GM12878 (cell line): ENCODE data around the gene PTX4. TPM values are rescaled to one million over a fixed set of nuclear protein-coding genes. Genes with fewer than 3 reads are reported as not detected.

Experiments used
- CEBPB ChIP-seq, 2 experiments: fragments of 150-350 bp in 1 of 2; IDR thresholded peaks; 2 replicates each; pipeline ENCODE4 v1.6.1; 2012 to 2014; ENCODE audit warnings: low read depth in 2 of 2, low read length in 2 of 2, borderline replicate concordance in 1 of 2, inconsistent platforms in 1 of 2
- CHD4 ChIP-seq: fragments of 200-600 bp; sonication (generic); IDR thresholded peaks from 2 replicates; pipeline ENCODE4 v1.6.1; 2016; ENCODE audit warnings: mild to moderate bottlenecking
- CREM ChIP-seq: IDR thresholded peaks from 2 replicates; pipeline ENCODE4 v1.6.1; 2014; ENCODE audit warnings: antibody characterized with exemption, low read depth
- GABPA ChIP-seq: IDR thresholded peaks from 2 replicates; pipeline ENCODE4 v1.6.1; 2014; ENCODE audit warnings: antibody characterized with exemption, low read depth, mild to moderate bottlenecking, inconsistent platforms
- HCFC1 ChIP-seq: fragments of 150-350 bp; IDR thresholded peaks from 2 replicates; pipeline ENCODE4 v1.6.1; 2014; ENCODE audit warnings: low read length
- NBN ChIP-seq: fragments of 450-650 bp; IDR thresholded peaks from 2 replicates; pipeline ENCODE4 v1.6.1; 2016
- NR2C2 ChIP-seq: IDR thresholded peaks from 2 replicates; pipeline ENCODE4 v1.6.1; 2011; ENCODE audit warnings: borderline replicate concordance, low read depth; ENCODE audit not compliant: control insufficient read depth, insufficient read length
- SRF ChIP-seq, 2 experiments: IDR thresholded peaks; 2 replicates each; pipeline ENCODE4 v1.6.1; 2011; ENCODE audit warnings: low read depth in 2 of 2, low read length in 2 of 2, mild to moderate bottlenecking in 1 of 2, moderate library complexity in 1 of 2
- SUZ12 ChIP-seq: fragments of 200-600 bp; sonication (generic); IDR thresholded peaks from one replicate; pipeline ENCODE4 v1.6.1; 2018; ENCODE audit warnings: antibody characterized with exemption, mild to moderate bottlenecking; ENCODE audit not compliant: unreplicated experiment
- TCF12 ChIP-seq: IDR thresholded peaks from 2 replicates; pipeline ENCODE4 v1.6.1; 2011; ENCODE audit warnings: low read depth, mild to moderate bottlenecking, low read length
- polyA plus RNA-seq, 11 experiments: library from polyadenylated mRNA; depleted of rRNA in 4 of 11; unstranded in 6 of 11; stranded (reverse) in 5 of 11; fragments of >200 nt; fragmentation: Nextera tagmentation in 4 of 11; fragmentation: Illumina TruSeq in 1 of 11; extraction: Ambion mirVana in 4 of 11; extraction: Trizol in 1 of 11; gene quantifications; 1 replicate in 1 of 11; 2 replicates in 10 of 11; pipeline versions ENCODE4 v1.2.1 to v1.2.3, GENCODE V29; 2011 to 2016; ENCODE audit warnings: inconsistent platforms in 2 of 11, missing spikeins in 2 of 11, low read depth in 1 of 11
- total RNA-seq, 4 experiments: library from RNA; depleted of rRNA in 3 of 4; stranded (reverse); fragments of >200 nt in 3 of 4; fragmentation: Illumina TruSeq in 1 of 4; extraction: Trizol in 1 of 4; gene quantifications; 2 replicates each; pipeline versions ENCODE4 v1.2.1 to v1.2.3, GENCODE V29; 2013 to 2021
- TF ChIP-seq, protein P1 (sequence below): IDR thresholded peaks from 2 replicates; pipeline ENCODE4 v1.6.1; 2012; ENCODE audit warnings: improper control_type of control experiment, low read depth, low read length; ENCODE audit not compliant: insufficient replicate concordance
- TF ChIP-seq, protein P2 (sequence below): fragments of 450-650 bp; IDR thresholded peaks from 2 replicates; pipeline ENCODE4 v1.6.1; 2018; ENCODE audit warnings: borderline replicate concordance, mild to moderate bottlenecking; ENCODE audit not compliant: partially characterized antibody
- TF ChIP-seq, protein P3 (sequence below): fragments of 450-650 bp; IDR thresholded peaks from 2 replicates; pipeline ENCODE4 v1.6.1; 2017; ENCODE audit warnings: low read depth, mild to moderate bottlenecking, moderate library complexity
- TF ChIP-seq, protein P4 (sequence below): IDR thresholded peaks from 2 replicates; pipeline ENCODE4 v1.6.1; 2012; ENCODE audit warnings: low read depth, low read length, improper control_type of control experiment
- TF ChIP-seq, protein P5 (sequence below): fragments of 450-650 bp; formaldehyde crosslinking; IDR thresholded peaks from 2 replicates; pipeline ENCODE4 v1.4.0; 2022; ENCODE audit warnings: mild to moderate bottlenecking, moderate library complexity
- TF ChIP-seq, protein P6 (sequence below): IDR thresholded peaks from 2 replicates; pipeline ENCODE4 v1.6.1; 2011; ENCODE audit warnings: low read depth, low read length, improper control_type of control experiment, borderline replicate concordance

PTX4 gene
- total and polyA plus RNA-seq, 10 of the 15 experiments (the other 5 are each of a cell fraction or from before 2014, with no cell fraction given): not detected

DNA sequence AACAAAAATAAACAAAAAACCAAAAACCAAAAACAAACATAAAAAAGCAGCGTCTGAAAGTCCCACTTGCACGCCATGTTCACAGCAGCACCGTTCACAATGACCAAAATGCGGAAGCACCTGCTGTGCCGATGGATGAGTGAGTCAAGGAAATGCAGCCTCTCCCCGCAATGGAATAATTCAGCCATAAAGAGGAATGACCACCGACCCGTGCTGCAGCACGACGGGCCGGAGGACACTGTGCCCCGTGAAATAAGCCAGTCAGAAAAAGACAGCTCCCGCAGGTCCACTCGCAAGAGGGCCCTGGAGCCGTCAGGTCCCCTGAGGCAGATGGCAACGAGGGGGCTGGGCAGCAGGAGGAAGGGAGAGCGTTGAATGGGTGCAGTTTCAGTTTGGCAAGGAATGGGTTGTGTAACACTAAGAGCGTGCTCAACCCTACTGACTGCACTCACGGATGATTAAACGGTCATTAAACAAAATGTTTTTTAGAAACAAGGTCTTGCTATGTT, 19.0 kb downstream of the PTX4 start (continued):
- TF ChIP-seq, protein P1, sequence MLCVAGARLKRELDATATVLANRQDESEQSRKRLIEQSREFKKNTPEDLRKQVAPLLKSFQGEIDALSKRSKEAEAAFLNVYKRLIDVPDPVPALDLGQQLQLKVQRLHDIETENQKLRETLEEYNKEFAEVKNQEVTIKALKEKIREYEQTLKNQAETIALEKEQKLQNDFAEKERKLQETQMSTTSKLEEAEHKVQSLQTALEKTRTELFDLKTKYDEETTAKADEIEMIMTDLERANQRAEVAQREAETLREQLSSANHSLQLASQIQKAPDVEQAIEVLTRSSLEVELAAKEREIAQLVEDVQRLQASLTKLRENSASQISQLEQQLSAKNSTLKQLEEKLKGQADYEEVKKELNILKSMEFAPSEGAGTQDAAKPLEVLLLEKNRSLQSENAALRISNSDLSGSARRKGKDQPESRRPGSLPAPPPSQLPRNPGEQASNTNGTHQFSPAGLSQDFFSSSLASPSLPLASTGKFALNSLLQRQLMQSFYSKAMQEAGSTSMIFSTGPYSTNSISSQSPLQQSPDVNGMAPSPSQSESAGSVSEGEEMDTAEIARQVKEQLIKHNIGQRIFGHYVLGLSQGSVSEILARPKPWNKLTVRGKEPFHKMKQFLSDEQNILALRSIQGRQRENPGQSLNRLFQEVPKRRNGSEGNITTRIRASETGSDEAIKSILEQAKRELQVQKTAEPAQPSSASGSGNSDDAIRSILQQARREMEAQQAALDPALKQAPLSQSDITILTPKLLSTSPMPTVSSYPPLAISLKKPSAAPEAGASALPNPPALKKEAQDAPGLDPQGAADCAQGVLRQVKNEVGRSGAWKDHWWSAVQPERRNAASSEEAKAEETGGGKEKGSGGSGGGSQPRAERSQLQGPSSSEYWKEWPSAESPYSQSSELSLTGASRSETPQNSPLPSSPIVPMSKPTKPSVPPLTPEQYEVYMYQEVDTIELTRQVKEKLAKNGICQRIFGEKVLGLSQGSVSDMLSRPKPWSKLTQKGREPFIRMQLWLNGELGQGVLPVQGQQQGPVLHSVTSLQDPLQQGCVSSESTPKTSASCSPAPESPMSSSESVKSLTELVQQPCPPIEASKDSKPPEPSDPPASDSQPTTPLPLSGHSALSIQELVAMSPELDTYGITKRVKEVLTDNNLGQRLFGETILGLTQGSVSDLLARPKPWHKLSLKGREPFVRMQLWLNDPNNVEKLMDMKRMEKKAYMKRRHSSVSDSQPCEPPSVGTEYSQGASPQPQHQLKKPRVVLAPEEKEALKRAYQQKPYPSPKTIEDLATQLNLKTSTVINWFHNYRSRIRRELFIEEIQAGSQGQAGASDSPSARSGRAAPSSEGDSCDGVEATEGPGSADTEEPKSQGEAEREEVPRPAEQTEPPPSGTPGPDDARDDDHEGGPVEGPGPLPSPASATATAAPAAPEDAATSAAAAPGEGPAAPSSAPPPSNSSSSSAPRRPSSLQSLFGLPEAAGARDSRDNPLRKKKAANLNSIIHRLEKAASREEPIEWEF: no peak
- TF ChIP-seq, protein P2, sequence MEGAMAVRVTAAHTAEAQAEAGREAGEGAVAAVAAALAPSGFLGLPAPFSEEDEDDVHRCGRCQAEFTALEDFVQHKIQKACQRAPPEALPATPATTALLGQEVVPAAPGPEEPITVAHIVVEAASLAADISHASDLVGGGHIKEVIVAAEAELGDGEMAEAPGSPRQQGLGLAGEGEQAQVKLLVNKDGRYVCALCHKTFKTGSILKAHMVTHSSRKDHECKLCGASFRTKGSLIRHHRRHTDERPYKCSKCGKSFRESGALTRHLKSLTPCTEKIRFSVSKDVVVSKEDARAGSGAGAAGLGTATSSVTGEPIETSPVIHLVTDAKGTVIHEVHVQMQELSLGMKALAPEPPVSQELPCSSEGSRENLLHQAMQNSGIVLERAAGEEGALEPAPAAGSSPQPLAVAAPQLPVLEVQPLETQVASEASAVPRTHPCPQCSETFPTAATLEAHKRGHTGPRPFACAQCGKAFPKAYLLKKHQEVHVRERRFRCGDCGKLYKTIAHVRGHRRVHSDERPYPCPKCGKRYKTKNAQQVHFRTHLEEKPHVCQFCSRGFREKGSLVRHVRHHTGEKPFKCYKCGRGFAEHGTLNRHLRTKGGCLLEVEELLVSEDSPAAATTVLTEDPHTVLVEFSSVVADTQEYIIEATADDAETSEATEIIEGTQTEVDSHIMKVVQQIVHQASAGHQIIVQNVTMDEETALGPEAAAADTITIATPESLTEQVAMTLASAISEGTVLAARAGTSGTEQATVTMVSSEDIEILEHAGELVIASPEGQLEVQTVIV: no peak
- TF ChIP-seq, protein P3, sequence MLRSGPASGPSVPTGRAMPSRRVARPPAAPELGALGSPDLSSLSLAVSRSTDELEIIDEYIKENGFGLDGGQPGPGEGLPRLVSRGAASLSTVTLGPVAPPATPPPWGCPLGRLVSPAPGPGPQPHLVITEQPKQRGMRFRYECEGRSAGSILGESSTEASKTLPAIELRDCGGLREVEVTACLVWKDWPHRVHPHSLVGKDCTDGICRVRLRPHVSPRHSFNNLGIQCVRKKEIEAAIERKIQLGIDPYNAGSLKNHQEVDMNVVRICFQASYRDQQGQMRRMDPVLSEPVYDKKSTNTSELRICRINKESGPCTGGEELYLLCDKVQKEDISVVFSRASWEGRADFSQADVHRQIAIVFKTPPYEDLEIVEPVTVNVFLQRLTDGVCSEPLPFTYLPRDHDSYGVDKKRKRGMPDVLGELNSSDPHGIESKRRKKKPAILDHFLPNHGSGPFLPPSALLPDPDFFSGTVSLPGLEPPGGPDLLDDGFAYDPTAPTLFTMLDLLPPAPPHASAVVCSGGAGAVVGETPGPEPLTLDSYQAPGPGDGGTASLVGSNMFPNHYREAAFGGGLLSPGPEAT: no peak
- TF ChIP-seq NBN (peak; percentile 69), HCFC1 (no peak), CREM (peak; percentile 36; the same call in 1 of the 2 replicates), SUZ12 (no peak), NR2C2 (no peak), TCF12 (peak; percentile 53; the same call in 1 of the 2 replicates), CHD4 (no peak), CEBPB (IDR thresholded peaks at IDR 0.05; ENCODE audit: borderline replicate concordance in 1 of 2, low read depth in 2 of 2, low read length in 2 of 2) (no peak), GABPA (no peak), SRF (IDR thresholded peaks at IDR 0.05; ENCODE audit: low read depth in 2 of 2, low read length in 2 of 2) (no peak)
- TF ChIP-seq, protein P4, sequence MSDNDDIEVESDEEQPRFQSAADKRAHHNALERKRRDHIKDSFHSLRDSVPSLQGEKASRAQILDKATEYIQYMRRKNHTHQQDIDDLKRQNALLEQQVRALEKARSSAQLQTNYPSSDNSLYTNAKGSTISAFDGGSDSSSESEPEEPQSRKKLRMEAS: no peak
- TF ChIP-seq, protein P5, sequence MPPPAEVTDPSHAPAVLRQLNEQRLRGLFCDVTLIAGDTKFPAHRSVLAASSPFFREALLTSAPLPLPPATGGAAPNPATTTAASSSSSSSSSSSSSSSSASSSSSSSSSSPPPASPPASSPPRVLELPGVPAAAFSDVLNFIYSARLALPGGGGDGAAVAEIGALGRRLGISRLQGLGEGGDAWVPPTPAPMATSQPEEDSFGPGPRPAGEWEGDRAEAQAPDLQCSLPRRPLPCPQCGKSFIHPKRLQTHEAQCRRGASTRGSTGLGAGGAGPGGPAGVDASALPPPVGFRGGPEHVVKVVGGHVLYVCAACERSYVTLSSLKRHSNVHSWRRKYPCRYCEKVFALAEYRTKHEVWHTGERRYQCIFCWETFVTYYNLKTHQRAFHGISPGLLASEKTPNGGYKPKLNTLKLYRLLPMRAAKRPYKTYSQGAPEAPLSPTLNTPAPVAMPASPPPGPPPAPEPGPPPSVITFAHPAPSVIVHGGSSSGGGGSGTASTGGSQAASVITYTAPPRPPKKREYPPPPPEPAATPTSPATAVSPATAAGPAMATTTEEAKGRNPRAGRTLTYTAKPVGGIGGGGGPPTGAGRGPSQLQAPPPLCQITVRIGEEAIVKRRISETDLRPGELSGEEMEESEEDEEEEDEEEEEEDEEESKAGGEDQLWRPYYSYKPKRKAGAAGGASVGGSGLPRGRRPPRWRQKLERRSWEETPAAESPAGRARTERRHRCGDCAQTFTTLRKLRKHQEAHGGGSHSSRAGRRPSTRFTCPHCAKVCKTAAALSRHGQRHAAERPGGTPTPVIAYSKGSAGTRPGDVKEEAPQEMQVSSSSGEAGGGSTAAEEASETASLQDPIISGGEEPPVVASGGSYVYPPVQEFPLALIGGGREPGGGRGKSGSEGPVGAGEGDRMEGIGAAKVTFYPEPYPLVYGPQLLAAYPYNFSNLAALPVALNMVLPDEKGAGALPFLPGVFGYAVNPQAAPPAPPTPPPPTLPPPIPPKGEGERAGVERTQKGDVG (CRISPR knock-in tag): no peak
- TF ChIP-seq, protein P6, sequence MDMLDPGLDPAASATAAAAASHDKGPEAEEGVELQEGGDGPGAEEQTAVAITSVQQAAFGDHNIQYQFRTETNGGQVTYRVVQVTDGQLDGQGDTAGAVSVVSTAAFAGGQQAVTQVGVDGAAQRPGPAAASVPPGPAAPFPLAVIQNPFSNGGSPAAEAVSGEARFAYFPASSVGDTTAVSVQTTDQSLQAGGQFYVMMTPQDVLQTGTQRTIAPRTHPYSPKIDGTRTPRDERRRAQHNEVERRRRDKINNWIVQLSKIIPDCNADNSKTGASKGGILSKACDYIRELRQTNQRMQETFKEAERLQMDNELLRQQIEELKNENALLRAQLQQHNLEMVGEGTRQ: no peak
